ENCODE data around the gene RPLP2. TPM values are rescaled to one million over a fixed set of nuclear protein-coding genes. Genes with fewer than 3 reads are reported as not detected.

The RPLP2 gene
- total RNA-seq, 6 experiments from 2014 or later: 1,532 to 1,781 (median 1,709) TPM

- Mint-ChIP-seq H3K36me3 (ENCODE audit: low read depth) (peaks cover 8% of the 10 kb centered on the region), H3K27ac (peak overlapping the region; percentile 51), H3K4me3 (peak overlapping the region; percentile 73), H3K4me1 (ENCODE audit: low read depth) (peaks cover 29% of the 10 kb centered on the region), H3K27me3 (ENCODE audit: insufficient read depth) (peaks cover 26% of the 10 kb centered on the region), H3K9me3 (no peaks in the 10 kb centered on the region)
- DNase-seq: no peak
- no peak for TF ChIP-seq CTCF (IDR thresholded peaks at IDR 0.05)
These were observed 21.5 kb downstream of the RPLP2 start for GRCh38 chr11:831118-831864.

GRCh38 chr11:831961-832528, 22.3 kb downstream of the RPLP2 start:
- no peaks in the 10 kb centered on the region for H3K9me3 Mint-ChIP-seq
- H3K27ac Mint-ChIP-seq: no peak overlapping the region
- H3K4me1 Mint-ChIP-seq (ENCODE audit: low read depth): peaks cover 29% of the 10 kb centered on the region
- no peak for TF ChIP-seq CTCF (IDR thresholded peaks at IDR 0.05)
- H3K4me3 Mint-ChIP-seq: peak overlapping the region; percentile 78
- peaks cover 24% of the 10 kb centered on the region for H3K27me3 Mint-ChIP-seq (ENCODE audit: insufficient read depth)
- no peak for DNase-seq
- H3K36me3 Mint-ChIP-seq (ENCODE audit: low read depth): peaks cover 8% of the 10 kb centered on the region

GRCh38 chr11:832529-833113, 22.9 kb downstream of the RPLP2 start, which contains the start of gene CD151:
Gene CD151 (plus strand): TSS chr11:832952. CDS start chr11:836070, 3,118 bp downstream.
- DNase-seq: no peak
- peaks cover 8% of the 10 kb centered on the region for H3K36me3 Mint-ChIP-seq (ENCODE audit: low read depth)
- TF ChIP-seq CTCF (IDR thresholded peaks at IDR 0.05): no peak
- H3K27me3 Mint-ChIP-seq (ENCODE audit: insufficient read depth): peaks cover 22% of the 10 kb centered on the region
- peaks cover 29% of the 10 kb centered on the region for H3K4me1 Mint-ChIP-seq (ENCODE audit: low read depth)
- H3K9me3 Mint-ChIP-seq: no peaks in the 10 kb centered on the region
- H3K4me3 Mint-ChIP-seq: peak within 1 kb of the TSS; percentile 95
- H3K27ac Mint-ChIP-seq: peak within 1 kb of the TSS; percentile 95

- peak overlapping the region; percentile 95 for H3K4me3 Mint-ChIP-seq
- H3K36me3 Mint-ChIP-seq (ENCODE audit: low read depth): peaks cover 8% of the 10 kb centered on the region
- peaks cover 29% of the 10 kb centered on the region for H3K4me1 Mint-ChIP-seq (ENCODE audit: low read depth)
- H3K27ac Mint-ChIP-seq: peak overlapping the region; percentile 95
- DNase-seq: no peak
- H3K9me3 Mint-ChIP-seq: no peaks in the 10 kb centered on the region
- peaks cover 21% of the 10 kb centered on the region for H3K27me3 Mint-ChIP-seq (ENCODE audit: insufficient read depth)
- no peak for TF ChIP-seq CTCF (IDR thresholded peaks at IDR 0.05)
These were observed 23.5 kb downstream of the RPLP2 start for GRCh38 chr11:833114-833791.

GRCh38 chr11:833849-834311, 24.1 kb downstream of the RPLP2 start:
- H3K27me3 Mint-ChIP-seq (ENCODE audit: insufficient read depth): peaks cover 24% of the 10 kb centered on the region
- peak overlapping the region; percentile 95 for H3K27ac Mint-ChIP-seq
- TF ChIP-seq CTCF (IDR thresholded peaks at IDR 0.05): no peak
- H3K4me3 Mint-ChIP-seq: peak overlapping the region; percentile 95
- H3K36me3 Mint-ChIP-seq (ENCODE audit: low read depth): peaks cover 8% of the 10 kb centered on the region
- peak; percentile 73 for DNase-seq
- H3K9me3 Mint-ChIP-seq: no peaks in the 10 kb centered on the region
- H3K4me1 Mint-ChIP-seq (ENCODE audit: low read depth): peaks cover 34% of the 10 kb centered on the region

All from HFFc6 (cell line).